GM18526 (cell line): Measurements from ENCODE around the gene COL21A1.

Experiments
- POLR2A ChIP-seq: IDR thresholded peaks from 3 replicates; pipeline ENCODE4 v1.6.1; 2011; ENCODE audit not compliant: insufficient read length; ENCODE audit errors: extremely low read depth

COL21A1 gene

GRCh38 chr6:56169366-56169765 is 78.0 kb downstream of the COL21A1 start:
- no peak for TF ChIP-seq POLR2A

GRCh38 chr6:56168596-56168995 is 78.8 kb downstream of the COL21A1 start:
- no peak for TF ChIP-seq POLR2A

GRCh38 chr6:56162081-56162480 is 85.3 kb downstream of the COL21A1 start:
- TF ChIP-seq POLR2A = no peak

GRCh38 chr6:56160489-56160888 is 86.9 kb downstream of the COL21A1 start:
- TF ChIP-seq POLR2A = no peak

GRCh38 chr6:56158571-56158970 is 88.8 kb downstream of the COL21A1 start:
- TF ChIP-seq POLR2A = no peak

- no peak for TF ChIP-seq POLR2A
These were observed 90.7 kb downstream of the COL21A1 start for GRCh38 chr6:56156643-56157042.

- no peak for TF ChIP-seq POLR2A
These were observed 91.7 kb downstream of the COL21A1 start for GRCh38 chr6:56155634-56156141.

GRCh38 chr6:56154076-56154475 is 93.3 kb downstream of the COL21A1 start:
- TF ChIP-seq POLR2A = no peak

- no peak for TF ChIP-seq POLR2A
These were observed 94.8 kb downstream of the COL21A1 start for GRCh38 chr6:56152611-56153010.

GRCh38 chr6:56151609-56152224 is 95.7 kb downstream of the COL21A1 start:
- no peak for TF ChIP-seq POLR2A

- no peak for TF ChIP-seq POLR2A
These were observed 98.7 kb downstream of the COL21A1 start for GRCh38 chr6:56148488-56149186.

- TF ChIP-seq POLR2A = no peak
These were observed 99.6 kb downstream of the COL21A1 start for GRCh38 chr6:56147766-56148165.

- no peak for TF ChIP-seq POLR2A
These were observed 101.3 kb downstream of the COL21A1 start for GRCh38 chr6:56146086-56146485.

- no peak for TF ChIP-seq POLR2A
These were observed 101.8 kb downstream of the COL21A1 start for GRCh38 chr6:56145616-56146015.

GRCh38 chr6:56144538-56145324 is 102.6 kb downstream of the COL21A1 start:
- TF ChIP-seq POLR2A = no peak

- no peak for TF ChIP-seq POLR2A
These were observed 103.6 kb downstream of the COL21A1 start for GRCh38 chr6:56143796-56144195.
